DMS79 treated with DMSO at 0.1 percent for 48 hours (cell line): ENCODE results near the gene ABCA9.
"Not testable (repeated sequence)": the region's sequence is repeated elsewhere in the genome, so short reads cannot be mapped to it uniquely, and the experiment has no call there.

Experiments
- DNase-seq: peaks from one replicate; lab custom pipeline; 2025; lab: John Stamatoyannopoulos, UW

ABCA9 gene

DNA sequence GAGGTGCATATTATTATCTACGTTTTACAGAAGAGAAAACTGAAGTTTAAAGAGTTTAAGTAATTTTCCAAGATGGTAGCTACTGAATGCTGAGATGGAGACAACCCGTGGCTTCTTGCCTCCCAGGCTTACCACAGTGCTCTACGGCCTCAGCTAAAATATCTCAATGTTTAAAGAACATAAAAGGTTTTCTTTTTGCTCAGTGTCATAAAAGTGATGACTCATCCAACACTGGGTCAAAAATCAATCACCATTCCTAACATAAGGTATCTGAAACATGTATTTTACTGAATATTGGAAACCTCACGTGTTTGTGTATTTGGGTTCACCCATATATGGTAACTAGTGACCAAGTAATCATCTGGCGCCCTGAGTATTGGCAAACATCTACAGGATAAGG lies 18.4 kb downstream of the ABCA9 start:
- no peak for DNase-seq

DNA sequence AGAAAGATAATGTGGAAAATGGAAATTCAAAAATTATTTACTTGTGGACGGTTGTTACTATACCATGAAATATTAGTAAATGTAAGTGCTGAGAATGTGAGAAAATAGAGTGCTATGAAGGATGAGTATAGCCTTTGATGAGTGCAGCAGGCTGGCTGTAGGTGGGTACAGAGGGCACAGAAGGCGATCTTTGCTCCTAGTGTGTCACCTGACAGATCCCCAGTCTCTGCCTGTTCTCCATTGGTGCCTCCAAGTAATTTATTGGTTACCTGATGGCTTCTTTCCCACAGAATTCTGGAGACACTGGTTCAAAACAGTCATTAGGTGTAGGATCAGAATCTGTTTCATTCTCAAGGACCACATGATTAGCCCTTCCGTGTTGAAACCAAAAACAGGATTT lies 28.9 kb downstream of the ABCA9 start:
- no peak for DNase-seq

DNA sequence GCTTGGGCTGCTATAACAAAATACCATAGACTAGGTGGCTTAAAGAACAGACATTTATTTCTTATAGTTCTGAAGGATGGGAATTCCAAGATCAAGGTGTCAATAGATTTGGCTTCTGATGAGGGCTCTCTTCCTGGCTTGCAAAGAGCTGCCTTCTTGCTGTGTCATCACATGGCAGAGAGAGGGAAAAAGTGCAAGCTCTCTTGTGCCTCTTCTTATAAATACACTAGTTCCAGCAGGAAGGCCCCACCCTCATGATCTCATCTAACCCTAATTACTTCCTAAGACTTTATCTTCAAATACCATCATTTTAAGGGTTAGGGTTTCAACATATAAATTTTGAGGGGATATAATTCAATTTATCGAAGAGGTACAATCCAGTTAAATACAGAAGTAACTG lies 30.6 kb downstream of the ABCA9 start:
- no peak for DNase-seq

DNA sequence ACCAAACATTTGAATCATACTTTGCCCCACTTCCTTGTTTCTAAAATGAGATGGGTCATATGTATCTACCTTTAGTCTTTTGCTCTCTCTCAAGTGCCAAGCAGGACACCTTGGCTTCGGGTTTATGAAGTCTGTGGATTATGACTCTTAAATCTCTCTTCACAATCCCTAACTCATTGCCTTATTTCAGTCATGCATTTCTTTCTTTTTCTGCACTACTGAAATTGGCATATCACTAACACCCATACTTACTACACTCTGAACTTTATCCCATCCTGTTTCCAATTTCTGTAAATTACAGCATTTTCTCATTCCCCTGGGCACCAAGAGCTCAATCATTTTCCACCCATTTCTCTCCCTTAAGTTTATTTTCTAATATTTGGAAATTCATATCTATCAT lies 42.0 kb downstream of the ABCA9 start:
- no peak for DNase-seq

DNA sequence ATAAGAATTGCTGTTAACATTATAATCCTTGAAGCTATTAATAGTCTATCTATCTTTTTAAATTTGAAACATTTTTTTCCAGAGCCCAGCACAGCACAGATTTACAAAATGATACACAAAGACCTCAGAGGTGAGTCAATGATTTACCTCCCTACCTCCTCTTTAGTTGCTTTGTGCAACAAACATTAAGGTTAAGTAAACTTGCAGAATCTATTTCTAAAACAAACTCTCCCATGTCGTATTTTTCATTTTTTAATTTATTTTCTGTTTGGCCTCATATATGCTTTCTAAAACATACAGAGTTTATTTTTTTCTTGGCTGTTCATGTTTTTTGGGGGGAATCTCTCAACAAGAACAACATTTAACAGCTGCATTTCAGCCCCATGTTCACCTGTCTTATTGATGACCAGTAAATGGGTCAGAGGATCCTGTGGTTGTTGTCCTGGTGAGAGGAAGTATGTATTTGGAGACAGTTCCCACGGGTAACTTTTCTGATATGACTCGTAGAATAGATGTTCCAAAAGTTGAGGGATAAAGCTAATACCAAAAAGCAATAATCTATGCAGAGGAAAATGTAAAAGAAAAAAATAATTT lies 42.6 kb downstream of the ABCA9 start:
- no peak for DNase-seq

DNA sequence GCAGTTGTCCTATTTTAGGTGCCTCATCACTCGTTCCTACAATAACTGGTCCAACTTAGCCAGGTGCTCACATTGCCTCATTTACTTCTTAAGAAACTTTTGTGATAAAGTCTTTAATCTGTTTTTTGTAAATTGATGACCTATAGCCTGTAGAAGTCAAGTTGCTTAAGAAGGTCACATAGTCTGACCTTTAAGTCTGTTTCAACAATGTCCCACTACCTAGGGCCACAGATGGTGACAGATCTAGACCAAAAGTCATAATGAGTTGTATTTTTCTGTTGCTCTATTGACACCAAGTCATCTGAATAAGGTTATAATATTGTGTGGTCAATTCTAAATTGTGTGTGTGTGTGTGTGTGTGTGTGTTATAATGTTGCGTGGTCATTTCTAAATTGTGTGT lies 45.1 kb downstream of the ABCA9 start:
- no peak for DNase-seq

DNA sequence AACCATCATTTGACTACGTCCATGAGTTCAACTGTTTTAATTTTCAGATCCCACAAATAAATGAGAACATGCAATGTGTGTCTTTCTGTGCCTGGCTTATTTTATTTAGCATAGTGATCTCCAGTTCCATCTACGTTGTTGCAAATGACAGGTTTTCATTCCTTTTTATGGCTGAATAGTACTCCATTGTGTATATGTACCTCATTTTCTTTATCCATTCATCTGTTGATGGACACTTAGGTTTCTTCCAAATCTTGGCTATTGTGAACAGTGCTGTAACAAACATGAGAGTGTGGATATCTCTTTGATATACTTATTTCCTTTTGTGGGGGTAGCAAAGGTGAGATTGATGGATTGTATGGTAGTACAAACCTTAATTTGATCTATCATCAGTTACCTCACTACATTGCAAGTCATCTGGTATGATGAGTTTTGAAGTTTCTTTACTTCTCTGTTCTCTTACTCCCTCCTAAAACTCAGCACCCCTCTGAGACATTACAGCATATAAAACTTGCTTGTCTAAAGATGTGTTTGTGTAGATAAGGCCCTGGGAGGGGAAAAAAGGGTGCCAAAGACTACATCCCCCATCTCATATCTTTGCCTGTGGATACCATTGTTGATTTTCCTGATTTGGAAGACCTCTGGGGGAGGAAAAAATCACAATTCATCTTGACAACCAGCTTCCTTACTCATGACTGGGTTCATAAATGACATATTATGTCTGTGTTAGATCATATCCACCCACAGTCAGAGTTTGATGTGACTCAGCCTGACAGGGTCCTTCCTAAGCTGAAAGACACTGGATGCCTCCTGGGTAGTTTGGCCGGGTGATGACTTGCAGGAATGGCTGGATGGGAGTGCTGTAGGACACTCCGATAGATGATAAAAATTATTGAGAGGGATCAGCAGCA lies 47.6 kb downstream of the ABCA9 start:
- DNase-seq, result no peak

DNA sequence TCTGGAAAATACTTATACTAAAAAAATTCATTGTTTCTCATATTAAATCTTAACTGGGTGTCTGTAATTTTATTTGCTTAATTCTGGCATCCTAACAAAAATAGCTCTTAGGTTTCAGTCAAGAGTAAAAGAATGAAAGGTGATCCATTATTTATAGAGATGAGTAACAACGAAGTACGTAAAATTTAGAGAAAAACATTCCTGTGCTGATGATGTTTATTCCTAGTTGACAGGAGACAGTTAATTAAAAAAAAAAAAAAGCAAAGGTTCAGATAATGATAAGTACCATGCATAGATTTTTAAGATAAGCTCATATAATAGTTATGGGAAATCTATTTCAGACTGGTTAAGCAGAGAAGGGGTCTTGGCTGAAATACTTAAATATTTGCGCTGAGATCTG lies 50.8 kb downstream of the ABCA9 start:
- no peak for DNase-seq

DNA sequence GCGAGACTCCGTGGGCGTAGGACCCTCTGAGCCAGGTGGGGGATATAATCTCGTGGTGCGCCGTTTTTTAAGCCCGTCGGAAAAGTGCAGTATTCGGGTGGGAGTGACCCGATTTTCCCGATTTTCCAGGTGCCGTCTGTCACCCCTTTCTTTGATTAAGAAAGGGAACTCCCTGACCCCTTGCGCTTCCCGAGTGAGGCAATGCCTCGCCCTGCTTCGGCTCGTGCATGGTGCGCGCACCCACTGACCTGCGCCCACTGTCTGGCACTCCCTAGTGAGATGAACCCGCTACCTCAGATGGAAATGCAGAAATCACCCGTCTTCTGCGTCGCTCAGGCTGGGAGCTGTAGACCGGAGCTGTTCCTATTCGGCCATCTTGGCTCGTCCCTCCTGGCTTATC lies 56.0 kb downstream of the ABCA9 start:
- not testable (repeated sequence) for DNase-seq

DNA sequence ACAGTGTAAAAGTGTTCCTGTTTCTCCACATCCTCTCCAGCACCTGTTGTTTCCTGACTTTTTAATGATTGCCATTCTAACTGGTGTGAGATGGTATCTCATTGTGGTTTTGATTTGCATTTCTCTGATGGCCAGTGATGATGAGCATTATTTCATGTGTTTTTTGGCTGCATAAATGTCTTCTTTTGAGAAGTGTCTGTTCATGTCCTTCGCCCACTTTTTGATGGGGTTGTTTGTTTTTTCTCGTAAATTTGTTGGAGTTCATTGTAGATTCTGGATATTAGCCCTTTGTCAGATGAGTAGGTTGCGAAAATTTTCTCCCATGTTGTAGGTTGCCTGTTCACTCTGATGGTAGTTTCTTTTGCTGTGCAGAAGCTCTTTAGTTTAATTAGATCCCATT lies 61.0 kb downstream of the ABCA9 start:
- DNase-seq, result not testable (repeated sequence)

DNA sequence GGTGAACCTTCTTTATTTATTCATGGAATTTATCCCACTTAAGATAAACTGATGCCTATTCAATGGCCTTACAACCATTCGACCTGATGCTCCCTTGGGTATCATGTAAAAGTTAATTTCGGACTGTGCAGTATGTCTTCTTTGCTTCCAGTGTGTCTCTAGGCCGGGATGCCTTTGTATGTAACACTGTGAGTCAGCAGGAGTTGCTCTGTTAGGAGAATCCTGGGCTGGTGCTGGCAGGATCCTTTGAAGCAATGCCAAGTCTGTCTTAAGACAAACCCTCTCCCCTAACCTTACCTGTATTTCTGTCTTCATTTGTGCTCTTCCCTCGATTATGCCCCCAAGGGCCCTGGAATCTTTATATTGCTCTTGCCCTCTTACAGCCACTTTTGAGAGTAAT lies 67.6 kb downstream of the ABCA9 start:
- no peak for DNase-seq

DNA sequence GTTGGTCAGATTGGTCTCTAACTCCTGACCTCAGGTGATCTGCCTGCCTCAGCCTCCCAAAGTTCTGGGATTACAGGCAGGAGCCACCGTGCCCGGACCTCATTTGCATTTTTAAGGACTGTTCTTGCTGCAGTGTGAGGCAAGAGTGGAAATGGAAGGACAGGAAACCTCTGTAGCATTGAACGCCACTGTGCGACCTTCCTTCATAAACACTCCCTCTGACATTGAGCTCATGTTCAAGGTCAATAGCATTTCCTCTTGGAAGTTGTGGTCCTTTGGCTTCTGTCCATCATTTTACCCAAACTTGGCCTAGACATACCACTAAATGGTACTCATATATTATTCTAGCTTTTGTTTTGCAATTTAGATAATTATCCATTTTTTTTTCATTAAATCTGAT lies 72.8 kb downstream of the ABCA9 start:
- no peak for DNase-seq

DNA sequence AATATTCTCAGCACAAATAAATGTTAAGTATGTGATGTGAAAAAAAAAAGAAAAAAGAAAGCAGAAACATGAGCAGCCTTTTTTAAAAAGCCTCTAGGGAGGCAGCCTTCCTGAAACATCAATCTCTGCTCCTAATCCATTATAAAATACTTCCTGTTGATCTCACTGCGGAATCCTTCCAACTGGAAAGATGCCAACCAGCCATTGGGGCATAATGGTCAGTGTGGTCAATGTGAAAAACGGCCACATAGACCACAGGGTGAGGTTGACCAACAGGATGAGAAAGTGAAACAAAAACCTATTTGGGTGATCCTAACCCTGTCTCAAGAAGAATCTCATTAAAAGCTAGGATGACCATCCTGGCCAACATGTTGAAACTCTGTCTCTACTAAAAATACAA lies 79.4 kb downstream of the ABCA9 start:
- no peak for DNase-seq

DNA sequence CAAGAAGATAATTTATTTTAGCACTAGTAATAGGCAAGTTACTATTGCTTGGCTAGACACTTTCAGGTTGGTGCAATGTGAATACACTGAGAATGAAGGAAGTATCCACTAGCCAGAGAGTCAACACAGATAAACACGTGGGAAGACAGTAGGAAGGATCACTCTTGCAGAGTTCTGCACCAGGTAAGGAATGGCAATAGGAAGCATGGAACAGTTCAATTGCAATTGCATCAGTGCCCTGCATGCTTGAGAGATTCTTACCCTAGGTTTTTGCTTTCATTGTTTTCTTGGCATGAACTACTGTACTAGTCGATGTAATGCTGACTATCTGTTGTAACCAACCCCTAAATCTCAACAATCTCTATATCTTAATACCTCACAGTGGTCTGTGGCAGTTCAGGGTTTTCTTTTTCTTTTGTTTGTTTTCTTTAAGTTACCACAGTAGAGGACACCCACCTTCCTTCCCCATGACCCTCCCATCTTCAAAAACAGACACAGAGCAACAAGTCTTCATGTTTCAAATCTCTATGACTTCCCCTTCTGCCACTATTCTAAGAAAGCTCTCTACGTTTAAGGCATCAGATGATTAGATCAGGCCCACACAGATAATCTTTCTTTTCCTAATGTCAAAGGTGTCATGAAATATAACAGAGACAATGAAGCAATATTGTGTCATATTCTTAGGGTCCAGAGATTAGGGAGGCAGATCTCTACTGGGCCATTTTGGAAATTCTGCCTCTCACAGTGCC lies 87.5 kb downstream of the ABCA9 start:
- DNase-seq, result no peak

DNA sequence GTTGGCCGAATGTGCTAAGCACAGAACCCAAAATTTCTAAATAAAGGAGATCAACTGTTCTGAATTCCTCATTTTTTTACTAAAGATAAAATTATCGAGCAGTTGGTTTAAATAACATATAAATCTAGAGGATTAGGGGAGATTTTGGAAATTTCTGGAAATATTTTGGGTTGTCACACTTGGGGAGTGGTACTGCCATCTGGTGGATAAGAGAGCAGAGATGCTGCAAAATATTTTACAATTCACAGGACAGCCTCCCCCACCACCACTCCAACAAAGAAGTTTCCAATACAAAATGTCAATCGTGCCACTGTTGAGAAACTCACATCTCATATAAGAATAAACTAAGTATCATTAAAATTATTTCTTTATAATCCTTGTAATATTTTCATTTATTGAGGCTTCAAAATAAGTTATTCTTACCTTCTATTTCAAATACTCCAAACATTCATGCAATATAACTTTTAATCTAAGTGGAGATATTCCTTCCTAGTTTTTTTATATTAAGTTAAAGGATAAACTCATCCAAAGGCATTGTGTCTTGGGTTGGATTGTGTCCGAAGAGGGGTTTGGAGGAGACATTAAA lies 88.5 kb downstream of the ABCA9 start:
- DNase-seq, result no peak

DNA sequence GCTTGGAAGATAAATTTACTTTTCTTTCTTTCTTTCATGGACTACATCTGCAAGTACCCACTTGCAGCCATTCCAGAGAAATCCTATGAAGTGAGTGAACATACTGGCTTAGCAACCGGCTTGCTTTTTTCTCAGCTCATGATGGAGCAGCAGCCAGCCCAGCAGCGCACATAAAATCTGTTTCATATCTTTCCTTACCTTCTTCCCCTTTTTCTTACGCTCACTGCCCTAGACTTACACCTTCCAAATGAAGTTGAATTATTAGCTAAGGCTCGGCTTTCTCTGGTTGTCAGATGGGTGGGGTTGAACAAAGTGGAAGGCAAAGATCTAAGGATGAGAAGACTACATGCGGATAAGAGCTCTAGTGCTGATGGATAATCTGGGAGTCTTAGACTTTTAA lies 91.6 kb downstream of the ABCA9 start:
- DNase-seq, result no peak

DNA sequence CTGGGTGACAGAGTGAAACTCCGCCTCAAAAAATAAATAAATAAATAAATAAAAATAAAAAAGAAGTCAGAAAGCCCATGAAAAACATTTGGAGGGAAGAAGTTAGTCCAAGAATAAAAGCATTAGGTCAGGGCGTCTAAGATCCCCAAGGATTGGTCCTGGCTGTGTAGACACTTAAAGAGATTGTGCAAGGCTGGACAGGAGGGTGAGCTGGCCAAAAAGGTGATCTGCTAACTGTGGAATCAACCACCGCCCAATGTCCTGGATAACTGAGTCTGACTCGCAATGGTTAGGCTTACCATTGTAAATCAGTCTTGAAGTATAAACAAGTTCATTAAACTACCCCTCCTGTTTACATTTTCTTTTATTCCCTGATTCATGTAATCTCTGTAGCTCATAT lies 96.8 kb downstream of the ABCA9 start:
- no peak for DNase-seq

DNA sequence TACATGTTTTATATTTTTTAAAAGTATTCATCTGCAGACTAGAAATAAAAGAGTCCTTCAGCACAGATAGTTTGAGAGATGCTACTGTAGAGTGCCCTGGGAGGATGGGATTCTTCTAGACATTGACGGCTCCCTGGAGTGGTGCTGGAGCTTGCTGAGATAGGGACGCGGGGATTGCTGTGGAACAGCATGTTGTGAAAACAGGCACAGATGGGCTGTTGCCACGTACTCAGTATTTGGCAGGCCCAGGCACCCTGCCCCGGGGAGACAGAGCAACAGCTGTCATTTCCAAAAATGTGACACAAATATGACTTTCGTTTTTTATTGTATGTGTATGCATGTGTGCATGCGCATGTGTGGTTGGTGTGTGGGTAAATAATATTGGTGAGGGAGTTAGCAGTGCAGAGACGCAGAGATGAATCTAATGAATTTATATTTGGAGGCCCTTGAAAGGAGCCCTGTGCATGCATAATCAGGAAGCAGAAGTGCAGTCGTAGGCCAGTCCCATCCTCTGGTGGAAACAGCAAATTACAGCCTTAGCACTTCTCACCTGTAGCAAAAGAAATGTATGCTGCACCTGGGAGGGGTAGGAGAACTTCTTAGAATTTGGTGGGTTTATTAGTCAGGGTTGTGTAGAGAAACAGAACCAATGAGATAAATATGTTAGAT lies 99.4 kb downstream of the ABCA9 start:
- DNase-seq, result no peak

DNA sequence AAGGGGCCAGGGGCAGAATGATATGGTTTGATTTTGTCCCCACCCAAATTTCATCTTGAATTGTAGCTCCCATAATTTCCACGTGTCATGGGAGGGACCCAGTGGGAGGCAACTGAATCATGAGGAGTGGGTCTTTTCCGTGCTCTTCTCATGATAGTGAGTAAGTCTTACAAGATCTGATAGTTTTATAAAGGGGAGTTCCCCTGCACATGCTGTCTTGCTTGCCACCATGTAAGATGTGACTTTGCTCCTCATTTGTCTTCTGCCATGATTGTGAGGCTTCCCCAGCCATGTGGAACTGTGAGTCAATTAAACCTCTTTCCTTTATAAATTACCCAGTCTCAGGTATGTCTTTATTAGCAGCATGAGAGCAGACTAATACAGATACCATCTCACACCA lies 101.6 kb downstream of the ABCA9 start:
- DNase-seq, result not testable (repeated sequence)

DNA sequence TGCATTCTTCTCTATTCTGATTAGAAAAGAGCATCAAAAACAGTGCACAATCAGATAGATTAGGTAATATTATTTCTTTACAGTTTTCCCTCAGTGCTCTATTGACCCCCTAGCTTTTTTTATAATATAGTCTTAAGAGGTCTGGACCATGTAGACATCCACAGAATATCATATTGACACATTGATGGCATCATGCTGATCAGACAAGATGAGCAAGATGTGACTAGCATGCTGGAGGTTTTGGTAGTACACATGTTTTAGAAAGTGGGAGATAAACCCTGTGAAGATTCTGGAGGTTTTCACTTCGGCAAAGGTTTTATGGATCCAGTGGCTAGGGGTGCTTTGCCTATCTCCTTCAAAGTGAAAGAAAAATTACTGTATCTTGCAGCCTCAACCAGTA lies 102.8 kb downstream of the ABCA9 start:
- DNase-seq, result no peak

DNA sequence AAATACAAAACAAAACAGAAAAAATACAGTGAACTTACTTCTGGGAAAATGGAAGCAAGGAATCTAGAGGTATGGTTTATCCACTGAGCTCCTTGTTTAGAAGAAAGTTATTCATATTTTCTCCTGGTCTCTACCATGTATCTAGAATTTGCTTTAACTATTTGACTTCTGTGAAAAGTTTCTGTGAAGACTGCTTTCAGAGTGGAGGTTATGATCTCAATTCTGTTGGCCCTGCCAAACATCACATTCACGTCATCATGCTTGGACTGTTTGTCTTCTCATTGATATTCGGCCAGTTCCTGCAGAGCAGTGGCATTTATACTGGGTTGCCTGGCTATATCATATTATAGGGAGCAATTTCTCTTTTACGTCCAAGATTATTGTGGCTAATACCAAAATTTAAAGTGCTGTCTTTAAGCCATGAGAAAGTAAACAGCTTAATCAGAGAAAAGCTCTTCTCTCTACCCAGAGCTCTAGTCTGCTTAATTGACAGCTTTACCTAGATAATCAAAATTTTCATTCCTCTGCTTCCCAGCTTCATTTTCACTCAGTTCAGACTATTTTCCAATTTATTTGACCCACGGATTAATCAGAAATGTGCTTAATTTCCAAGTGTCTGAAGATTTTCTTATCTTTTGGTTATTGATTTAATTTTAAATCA lies 105.4 kb downstream of the ABCA9 start, which contains the start of gene ABCA8:
Gene ABCA8 (minus strand): TSS at position 212 of the 661 bp plus-strand sequence. CDS start 13,358 bp downstream, outside the sequence.
- no peak for DNase-seq
